ENCODE data around the gene EPB41. TPM values are rescaled to one million over a fixed set of nuclear protein-coding genes. Genes with fewer than 3 reads are reported as not detected.

The EPB41 gene
- total and polyA plus RNA-seq, 2 of the 8 experiments (the other 6 are each of a cell fraction or from before 2014, with no cell fraction given), result 36.7 to 109 TPM

GRCh38 chr1:29156543-29157268, 242.3 kb downstream of the EPB41 start:
- Histone ChIP-seq H3K4me2 (ENCODE audit: insufficient read depth in 1 of 2, low read depth in 2 of 2, low read length in 2 of 2) (no peak overlapping the region), H4K5ac (ENCODE audit: insufficient read length, low read depth, low read length) (no peak overlapping the region), H4K8ac (ENCODE audit: extremely low read depth, insufficient read depth, low read length) (no peak overlapping the region), H2BK120ac (replicated peaks; ENCODE audit: low read depth, low read length) (no peak overlapping the region), H2BK5ac (ENCODE audit: low read depth, low read length) (peak overlapping the region; percentile 22; the same call in 1 of the 2 replicates), H3K79me1 (ENCODE audit: low read depth, low read length) (no peaks in the 10 kb centered on the region), H3K18ac (ENCODE audit: extremely low read depth, low read length) (no peak overlapping the region), H4K91ac (replicated peaks; ENCODE audit: insufficient read length, low read length) (no peak overlapping the region), H3K23ac (ENCODE audit: insufficient read length) (no peak overlapping the region), H3K23me2 (ENCODE audit: low read depth, low read length) (no peaks in the 10 kb centered on the region), H2BK20ac (ENCODE audit: low read length) (no peak overlapping the region), H3K9me3 (ENCODE audit: insufficient read depth in 2 of 2, low read depth in 1 of 2, low read length in 1 of 2) (no peaks in the 10 kb centered on the region), H3K27ac (ENCODE audit: low read depth, low read length) (no peak overlapping the region), H3K4me1 (replicated peaks in 1 of 4; ENCODE audit: control insufficient read depth in 3 of 4, insufficient read depth in 4 of 4, low read length in 3 of 4) (no peaks in the 10 kb centered on the region; a peak in 3 of 7 replicates), H3K9ac (replicated peaks in 1 of 4; ENCODE audit: extremely low read depth in 1 of 4, low read depth in 3 of 4, low read length in 3 of 4) (no peak overlapping the region), H2BK15ac (ENCODE audit: low read length) (no peak overlapping the region), H3K36me3 (ENCODE audit: control insufficient read depth in 2 of 4, insufficient read depth in 4 of 4, low read length in 3 of 4) (peaks cover 16 to 89% (median 57%) of the 10 kb centered on the region in 4 experiments), H3K4ac (replicated peaks; ENCODE audit: insufficient read length, low read depth, low read length) (no peak overlapping the region), H2BK12ac (ENCODE audit: low read depth, low read length) (no peak overlapping the region), H2AFZ (ENCODE audit: low read length) (no peak overlapping the region), H3K4me3 (ENCODE audit: extremely low read depth in 1 of 4, insufficient read depth in 2 of 4, low read depth in 3 of 4, low read length in 4 of 4) (no peak overlapping the region), H4K20me1 (replicated peaks in 1 of 2; ENCODE audit: control insufficient read depth in 1 of 2, insufficient read depth in 2 of 2, low read length in 2 of 2) (no peaks in the 10 kb centered on the region), H3K79me2 (ENCODE audit: control insufficient read depth in 1 of 2, insufficient read depth in 2 of 2, low read length in 2 of 2) (peaks cover 0 to 32% of the 10 kb centered on the region in 2 experiments; a peak in 3 of 4 replicates), H3K27me3 (replicated peaks in 1 of 4; ENCODE audit: control insufficient read depth in 3 of 4, extremely low read depth in 1 of 4, insufficient read depth in 3 of 4, low read length in 3 of 4) (no peaks in the 10 kb centered on the region), H3K14ac (ENCODE audit: insufficient read length) (no peak overlapping the region), H2AK5ac (ENCODE audit: low read depth, low read length) (no peak overlapping the region), H3K56ac (replicated peaks; ENCODE audit: insufficient read length, low read depth, low read length) (no peak overlapping the region)
- WGBS, 2 experiments (ENCODE audit: extremely low coverage in 1 of 2, insufficient coverage in 1 of 2, insufficient read length in 1 of 2, insufficient replicate concordance in 2 of 2, low coverage in 1 of 2, low lambda C conversion rate in 2 of 2, missing lambda C conversion rate in 1 of 2), result 87% methylated on average over 10 of the region's 10 CpGs; no CpG with 5 or more reads in 1 of the 2 experiments
- FAIRE-seq (no peak), DNase-seq (ENCODE audit: low read depth in 1 of 2, low spot score in 2 of 2) (no peak)
- ChIA-PET POLR2A (ENCODE audit: partially characterized antibody) (interaction anchor here (1.0 to 2.8 kb wide), 7 partner anchors 10 to 37 kb away, joined by 3 to 16 read pairs (median 4); partner anchors contain the start of gene SRSF4), CTCF (ENCODE audit: partially characterized antibody) (interaction anchor here (1.1 to 3.1 kb wide), 6 partner anchors 11 to 46 kb away, joined by 3 to 7 read pairs (median 4); no protein-coding TSS in a partner anchor)
- TF ChIP-seq NANOG (IDR thresholded peaks at IDR 0.05; ENCODE audit: insufficient read depth, low read depth, low read length, poor library complexity, severe bottlenecking), result no peak
- no peak for TF ChIP-seq CHD1 (IDR thresholded peaks at IDR 0.05; ENCODE audit: low read depth, low read length)
- no peak for TF ChIP-seq GTF2F1 (IDR thresholded peaks at IDR 0.05; ENCODE audit: borderline replicate concordance, low read depth, low read length)
- TF ChIP-seq, protein P1, sequence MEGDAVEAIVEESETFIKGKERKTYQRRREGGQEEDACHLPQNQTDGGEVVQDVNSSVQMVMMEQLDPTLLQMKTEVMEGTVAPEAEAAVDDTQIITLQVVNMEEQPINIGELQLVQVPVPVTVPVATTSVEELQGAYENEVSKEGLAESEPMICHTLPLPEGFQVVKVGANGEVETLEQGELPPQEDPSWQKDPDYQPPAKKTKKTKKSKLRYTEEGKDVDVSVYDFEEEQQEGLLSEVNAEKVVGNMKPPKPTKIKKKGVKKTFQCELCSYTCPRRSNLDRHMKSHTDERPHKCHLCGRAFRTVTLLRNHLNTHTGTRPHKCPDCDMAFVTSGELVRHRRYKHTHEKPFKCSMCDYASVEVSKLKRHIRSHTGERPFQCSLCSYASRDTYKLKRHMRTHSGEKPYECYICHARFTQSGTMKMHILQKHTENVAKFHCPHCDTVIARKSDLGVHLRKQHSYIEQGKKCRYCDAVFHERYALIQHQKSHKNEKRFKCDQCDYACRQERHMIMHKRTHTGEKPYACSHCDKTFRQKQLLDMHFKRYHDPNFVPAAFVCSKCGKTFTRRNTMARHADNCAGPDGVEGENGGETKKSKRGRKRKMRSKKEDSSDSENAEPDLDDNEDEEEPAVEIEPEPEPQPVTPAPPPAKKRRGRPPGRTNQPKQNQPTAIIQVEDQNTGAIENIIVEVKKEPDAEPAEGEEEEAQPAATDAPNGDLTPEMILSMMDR (IDR thresholded peaks at IDR 0.05; ENCODE audit: control extremely low read depth in 1 of 3, insufficient read depth in 1 of 3, low read depth in 1 of 3, low read length in 3 of 3), result no peak
- TF ChIP-seq, protein P2, sequence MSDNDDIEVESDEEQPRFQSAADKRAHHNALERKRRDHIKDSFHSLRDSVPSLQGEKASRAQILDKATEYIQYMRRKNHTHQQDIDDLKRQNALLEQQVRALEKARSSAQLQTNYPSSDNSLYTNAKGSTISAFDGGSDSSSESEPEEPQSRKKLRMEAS (IDR thresholded peaks at IDR 0.05), result no peak
- TF ChIP-seq, protein P3, sequence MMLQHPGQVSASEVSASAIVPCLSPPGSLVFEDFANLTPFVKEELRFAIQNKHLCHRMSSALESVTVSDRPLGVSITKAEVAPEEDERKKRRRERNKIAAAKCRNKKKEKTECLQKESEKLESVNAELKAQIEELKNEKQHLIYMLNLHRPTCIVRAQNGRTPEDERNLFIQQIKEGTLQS (IDR thresholded peaks at IDR 0.05; ENCODE audit: insufficient read depth, low read depth, low read length), result no peak
- TF ChIP-seq JUND (IDR thresholded peaks at IDR 0.05; ENCODE audit: low read length), result no peak
- TF ChIP-seq POLR2AphosphoS5 (IDR thresholded peaks at IDR 0.05; ENCODE audit: low read depth, low read length), result no peak
- TF ChIP-seq KDM4A (IDR thresholded peaks at IDR 0.05; ENCODE audit: low read depth, low read length, severe bottlenecking), result no peak
